Stimulated activated CD8-positive, alpha-beta memory T cell treated with anti-CD3 and anti-CD28 coated beads, Interleukin-7, amount 100 ng/mL, for 4 hours (primary cell): ENCODE results near the gene TRIM65.
"Not testable (repeated sequence)": the region's sequence is repeated elsewhere in the genome, so short reads cannot be mapped to it uniquely, and the experiment has no call there.

Source experiments
- DNase-seq, 2 donors: peaks; one replicate each; pipeline ENCODE4 v3.0.0-alpha.2; 2020; ENCODE audit warnings: low read depth in 2 of 2

The TRIM65 gene

GRCh38 chr17:75895370-75896155, 1.2 kb downstream of the TRIM65 start:
- no peak for DNase-seq

GRCh38 chr17:75894049-75894733, 2.6 kb downstream of the TRIM65 start:
- DNase-seq: no peak

- no peak for DNase-seq
These were observed 3.3 kb downstream of the TRIM65 start for GRCh38 chr17:75893305-75894048.

- DNase-seq: no peak
These were observed 4.1 kb downstream of the TRIM65 start for GRCh38 chr17:75892556-75893224.

GRCh38 chr17:75891605-75892555, 4.9 kb downstream of the TRIM65 start:
- no peak for DNase-seq

GRCh38 chr17:75891022-75891604, 5.6 kb downstream of the TRIM65 start:
- DNase-seq: no peak

- DNase-seq: no peak
These were observed 7.3 kb downstream of the TRIM65 start for GRCh38 chr17:75889454-75889853.

GRCh38 chr17:75888484-75888883, 8.3 kb downstream of the TRIM65 start:
- DNase-seq: no peak

GRCh38 chr17:75885860-75886259, 10.9 kb downstream of the TRIM65 start:
- DNase-seq: not testable (repeated sequence)

GRCh38 chr17:75885431-75885830, 11.3 kb downstream of the TRIM65 start:
- DNase-seq: no peak

GRCh38 chr17:75881678-75882454, 14.9 kb downstream of the TRIM65 start:
- DNase-seq: no peak

- no peak for DNase-seq
These were observed 16.5 kb downstream of the TRIM65 start for GRCh38 chr17:75880266-75880665.

- DNase-seq: no peak
These were observed 18.4 kb downstream of the TRIM65 start, which contains the start of gene TRIM47 for GRCh38 chr17:75878174-75878998. TRIM47 (minus strand) TSS chr17:75878581; CDS start chr17:75878548, 33 bp downstream.

- peak in 1 of 2 donors; percentile 68 for DNase-seq
These were observed 19.0 kb downstream of the TRIM65 start for GRCh38 chr17:75877752-75878173.

GRCh38 chr17:75876938-75877751, 19.6 kb downstream of the TRIM65 start:
- no peak for DNase-seq

GRCh38 chr17:75876190-75876937, 20.4 kb downstream of the TRIM65 start:
- peak; percentile 62 to 65 for DNase-seq

GRCh38 chr17:75875940-75876189, 20.9 kb downstream of the TRIM65 start:
- DNase-seq: no peak
